GM19099 (cell line): ENCODE results near the gene ZMYM5.

Experiments
- POLR2A ChIP-seq: IDR thresholded peaks from 3 replicates; pipeline ENCODE4 v1.6.1; 2011; ENCODE audit warnings: low read depth; ENCODE audit not compliant: insufficient read length; ENCODE audit errors: extremely low read depth

The ZMYM5 gene

GRCh38 chr13:19863323-19864023 lies at the start of gene ZMYM5:
Gene ZMYM5, minus strand, starts transcription at chr13:19863649. Its CDS starts 11,469 bp downstream, at chr13:19852180.
- TF ChIP-seq POLR2A = peak; percentile 91

- TF ChIP-seq POLR2A = no peak
Measured at GRCh38 chr13:19910336-19911072, 47.1 kb upstream of the ZMYM5 start.

GRCh38 chr13:19908350-19908986 lies 45.0 kb upstream of the ZMYM5 start:
- no peak for TF ChIP-seq POLR2A

- TF ChIP-seq POLR2A = no peak
Measured at GRCh38 chr13:19890030-19890429, 26.6 kb upstream of the ZMYM5 start.

- TF ChIP-seq POLR2A = no peak
Measured at GRCh38 chr13:19888799-19889198, 25.4 kb upstream of the ZMYM5 start.

GRCh38 chr13:19882231-19882630 lies 18.8 kb upstream of the ZMYM5 start:
- no peak for TF ChIP-seq POLR2A

- TF ChIP-seq POLR2A = no peak
Measured at GRCh38 chr13:19881641-19882040, 18.2 kb upstream of the ZMYM5 start.

- no peak for TF ChIP-seq POLR2A
Measured at GRCh38 chr13:19864746-19865309, 1.4 kb upstream of the ZMYM5 start.

- peak; percentile 61 for TF ChIP-seq POLR2A
Measured at GRCh38 chr13:19864024-19864745, 736 bp upstream of the ZMYM5 start.

GRCh38 chr13:19862481-19863313 lies 752 bp downstream of the ZMYM5 start:
- peak; percentile 15 for TF ChIP-seq POLR2A

- TF ChIP-seq POLR2A = no peak
Measured at GRCh38 chr13:19861762-19862161, 1.7 kb downstream of the ZMYM5 start.

GRCh38 chr13:19860884-19861655 lies 2.4 kb downstream of the ZMYM5 start:
- no peak for TF ChIP-seq POLR2A

- no peak for TF ChIP-seq POLR2A
Measured at GRCh38 chr13:19852766-19853165, 10.7 kb downstream of the ZMYM5 start.

- no peak for TF ChIP-seq POLR2A
Measured at GRCh38 chr13:19845758-19846157, 17.7 kb downstream of the ZMYM5 start.

GRCh38 chr13:19838865-19839275 lies 24.6 kb downstream of the ZMYM5 start:
- no peak for TF ChIP-seq POLR2A
